ENCODE results near the gene PPP6R3.

The PPP6R3 gene

DNA sequence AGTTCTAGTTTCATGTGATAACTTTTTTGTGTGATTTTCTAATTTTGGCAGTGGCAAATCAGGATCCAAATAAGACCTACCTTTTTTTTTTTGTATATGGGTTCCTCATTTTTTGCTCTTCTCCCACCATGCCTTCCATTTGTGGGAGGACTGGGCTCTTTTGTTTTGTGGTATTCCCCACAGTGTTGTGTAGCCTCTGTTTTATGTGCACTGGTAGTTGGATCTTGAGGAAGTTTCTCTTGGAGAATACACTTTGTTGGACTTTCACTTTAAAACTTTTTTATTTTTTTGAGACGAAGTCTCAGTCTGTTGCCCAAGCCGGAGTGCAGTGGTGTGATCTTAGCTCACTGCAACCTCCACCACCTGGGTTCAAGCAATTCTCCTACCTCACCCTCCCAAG is 39.7 kb downstream of the PPP6R3 start:
- Histone ChIP-seq H3K27me3 (ENCODE audit: insufficient read depth, low read length, poor library complexity) (no peaks in the 10 kb centered on the region), H3K79me2 (ENCODE audit: insufficient read depth, low read length) (peaks cover 98% of the 10 kb centered on the region), H4K20me1 (ENCODE audit: insufficient read depth, low read length) (peaks cover 94% of the 10 kb centered on the region), H3K9ac (ENCODE audit: low read depth, low read length) (no peak overlapping the region), H3K4me2 (ENCODE audit: insufficient read depth, low read length) (no peak overlapping the region), H3K4me1 (ENCODE audit: insufficient read depth, low read length) (no peaks in the 10 kb centered on the region), H3K27ac (ENCODE audit: low read length) (no peak overlapping the region), H2AFZ (ENCODE audit: low read depth, low read length) (no peak overlapping the region), H3K4me3 (ENCODE audit: low read depth in 1 of 2, low read length in 2 of 2) (no peak overlapping the region), H3K9me3 (ENCODE audit: insufficient read depth, low read length, severe bottlenecking) (no peaks in the 10 kb centered on the region), H3K36me3 (ENCODE audit: insufficient read depth, low read length) (peaks cover 9% of the 10 kb centered on the region; the same call in 1 of the 2 replicates)
- ATAC-seq (ENCODE audit: insufficient read depth, low read depth) (no peak), DNase-seq (no peak)
- TF ChIP-seq, protein P1, sequence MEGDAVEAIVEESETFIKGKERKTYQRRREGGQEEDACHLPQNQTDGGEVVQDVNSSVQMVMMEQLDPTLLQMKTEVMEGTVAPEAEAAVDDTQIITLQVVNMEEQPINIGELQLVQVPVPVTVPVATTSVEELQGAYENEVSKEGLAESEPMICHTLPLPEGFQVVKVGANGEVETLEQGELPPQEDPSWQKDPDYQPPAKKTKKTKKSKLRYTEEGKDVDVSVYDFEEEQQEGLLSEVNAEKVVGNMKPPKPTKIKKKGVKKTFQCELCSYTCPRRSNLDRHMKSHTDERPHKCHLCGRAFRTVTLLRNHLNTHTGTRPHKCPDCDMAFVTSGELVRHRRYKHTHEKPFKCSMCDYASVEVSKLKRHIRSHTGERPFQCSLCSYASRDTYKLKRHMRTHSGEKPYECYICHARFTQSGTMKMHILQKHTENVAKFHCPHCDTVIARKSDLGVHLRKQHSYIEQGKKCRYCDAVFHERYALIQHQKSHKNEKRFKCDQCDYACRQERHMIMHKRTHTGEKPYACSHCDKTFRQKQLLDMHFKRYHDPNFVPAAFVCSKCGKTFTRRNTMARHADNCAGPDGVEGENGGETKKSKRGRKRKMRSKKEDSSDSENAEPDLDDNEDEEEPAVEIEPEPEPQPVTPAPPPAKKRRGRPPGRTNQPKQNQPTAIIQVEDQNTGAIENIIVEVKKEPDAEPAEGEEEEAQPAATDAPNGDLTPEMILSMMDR (IDR thresholded peaks at IDR 0.05; ENCODE audit: borderline replicate concordance, extremely low read depth, low read length, poor library complexity, severe bottlenecking), result no peak
- TF ChIP-seq EZH2 (IDR thresholded peaks at IDR 0.05; ENCODE audit: borderline replicate concordance, low read depth, low read length, severe bottlenecking), result no peak

DNA sequence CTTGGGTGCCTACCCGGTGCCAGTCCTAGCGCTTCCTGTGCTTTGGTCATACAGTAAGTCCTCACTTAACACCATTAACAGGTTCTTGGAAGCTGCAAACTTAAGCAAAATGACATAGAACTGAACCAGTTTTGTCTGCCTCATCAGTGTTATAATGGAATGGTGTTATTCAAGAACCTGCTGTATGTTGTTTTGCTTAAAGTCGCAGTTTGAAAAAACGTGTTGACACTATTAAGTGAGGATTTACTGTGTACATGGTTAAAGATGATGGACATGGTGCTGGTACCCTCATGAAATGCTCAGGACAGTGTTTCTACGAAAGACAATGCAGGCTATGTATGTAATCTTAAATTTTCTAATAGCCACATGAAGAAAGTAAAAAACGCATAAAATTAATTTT is 41.3 kb downstream of the PPP6R3 start:
- H4K20me1 ChIP-seq (ENCODE audit: insufficient read depth, low read length), result peaks cover 89% of the 10 kb centered on the region
- no peak for TF ChIP-seq EZH2 (IDR thresholded peaks at IDR 0.05; ENCODE audit: borderline replicate concordance, low read depth, low read length, severe bottlenecking)
- TF ChIP-seq, protein P1 (IDR thresholded peaks at IDR 0.05; ENCODE audit: borderline replicate concordance, extremely low read depth, low read length, poor library complexity, severe bottlenecking), result no peak
- no peak overlapping the region for H3K4me3 ChIP-seq (ENCODE audit: low read depth in 1 of 2, low read length in 2 of 2)
- H3K4me2 ChIP-seq (ENCODE audit: insufficient read depth, low read length), result no peak overlapping the region
- DNase-seq, result no peak
- H3K27ac ChIP-seq (ENCODE audit: low read length), result no peak overlapping the region
- H3K79me2 ChIP-seq (ENCODE audit: insufficient read depth, low read length), result peaks cover 98% of the 10 kb centered on the region
- no peaks in the 10 kb centered on the region for H3K9me3 ChIP-seq (ENCODE audit: insufficient read depth, low read length, severe bottlenecking)
- H3K36me3 ChIP-seq (ENCODE audit: insufficient read depth, low read length), result peaks cover 17% of the 10 kb centered on the region
- H3K4me1 ChIP-seq (ENCODE audit: insufficient read depth, low read length), result no peaks in the 10 kb centered on the region
- H3K9ac ChIP-seq (ENCODE audit: low read depth, low read length), result no peak overlapping the region
- H2AFZ ChIP-seq (ENCODE audit: low read depth, low read length), result no peak overlapping the region
- no peak for ATAC-seq (ENCODE audit: insufficient read depth, low read depth)
- H3K27me3 ChIP-seq (ENCODE audit: insufficient read depth, low read length, poor library complexity), result no peaks in the 10 kb centered on the region

DNA sequence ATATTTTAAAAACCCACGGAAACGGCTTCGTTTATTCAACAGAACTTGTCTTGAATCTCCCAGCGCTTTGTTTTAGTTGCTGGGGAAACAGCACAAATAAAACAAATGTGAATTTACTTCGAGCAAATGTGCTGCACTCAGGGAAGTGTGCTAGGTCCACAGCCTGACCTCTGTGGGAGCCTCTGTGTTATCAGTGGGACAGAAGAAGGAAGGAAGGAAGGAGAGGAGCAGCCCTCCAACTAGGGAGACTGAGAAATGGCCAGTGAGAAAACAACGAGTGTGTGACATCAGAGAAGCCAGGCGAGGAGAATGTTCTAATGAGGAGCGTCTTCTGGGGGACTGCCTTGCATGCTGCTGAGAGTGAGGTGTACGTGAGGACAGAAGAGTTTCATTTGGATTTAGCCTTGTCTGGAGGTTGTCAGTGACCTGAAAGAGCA is 42.7 kb downstream of the PPP6R3 start:
- TF ChIP-seq EZH2 (IDR thresholded peaks at IDR 0.05; ENCODE audit: borderline replicate concordance, low read depth, low read length, severe bottlenecking), result no peak
- TF ChIP-seq, protein P1 (IDR thresholded peaks at IDR 0.05; ENCODE audit: borderline replicate concordance, extremely low read depth, low read length, poor library complexity, severe bottlenecking), result no peak
- H3K4me1 ChIP-seq (ENCODE audit: insufficient read depth, low read length), result no peaks in the 10 kb centered on the region
- H3K36me3 ChIP-seq (ENCODE audit: insufficient read depth, low read length), result peaks cover 19% of the 10 kb centered on the region
- H3K9me3 ChIP-seq (ENCODE audit: insufficient read depth, low read length, severe bottlenecking), result no peaks in the 10 kb centered on the region
- H2AFZ ChIP-seq (ENCODE audit: low read depth, low read length), result no peak overlapping the region
- peaks cover 100% of the 10 kb centered on the region for H3K79me2 ChIP-seq (ENCODE audit: insufficient read depth, low read length)
- DNase-seq (no peak), ATAC-seq (ENCODE audit: insufficient read depth, low read depth) (no peak)
- peaks cover 89% of the 10 kb centered on the region for H4K20me1 ChIP-seq (ENCODE audit: insufficient read depth, low read length)
- no peaks in the 10 kb centered on the region for H3K27me3 ChIP-seq (ENCODE audit: insufficient read depth, low read length, poor library complexity)
- no peak overlapping the region for H3K4me2 ChIP-seq (ENCODE audit: insufficient read depth, low read length)
- no peak overlapping the region for H3K27ac ChIP-seq (ENCODE audit: low read length)
- no peak overlapping the region for H3K9ac ChIP-seq (ENCODE audit: low read depth, low read length)
- H3K4me3 ChIP-seq (ENCODE audit: low read depth in 1 of 2, low read length in 2 of 2), result no peak overlapping the region

DNA sequence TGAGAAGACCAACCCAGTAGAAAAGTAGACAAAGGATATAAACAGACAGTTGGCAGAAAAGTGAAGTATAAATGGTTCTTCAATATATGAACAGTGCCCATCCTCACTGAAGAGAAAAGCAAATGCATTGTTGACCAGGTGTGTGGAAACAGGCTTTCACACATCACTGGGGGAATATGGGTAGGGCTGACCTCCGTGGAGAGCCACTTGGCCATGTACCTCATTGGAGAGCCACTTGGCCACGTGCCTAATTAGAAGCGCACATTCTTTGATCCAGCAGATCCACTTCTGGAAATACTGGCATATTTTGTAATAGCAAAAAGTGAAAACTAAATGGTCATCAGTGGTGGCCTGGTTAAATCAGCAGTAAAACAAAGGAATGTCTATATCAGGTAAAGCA is 43.2 kb downstream of the PPP6R3 start:
- Histone ChIP-seq H3K27me3 (ENCODE audit: insufficient read depth, low read length, poor library complexity) (no peaks in the 10 kb centered on the region), H4K20me1 (ENCODE audit: insufficient read depth, low read length) (peaks cover 89% of the 10 kb centered on the region), H3K4me2 (ENCODE audit: insufficient read depth, low read length) (no peak overlapping the region), H3K4me1 (ENCODE audit: insufficient read depth, low read length) (no peaks in the 10 kb centered on the region), H3K27ac (ENCODE audit: low read length) (no peak overlapping the region), H3K4me3 (ENCODE audit: low read depth in 1 of 2, low read length in 2 of 2) (no peak overlapping the region), H3K79me2 (ENCODE audit: insufficient read depth, low read length) (peaks cover 100% of the 10 kb centered on the region), H3K9me3 (ENCODE audit: insufficient read depth, low read length, severe bottlenecking) (no peaks in the 10 kb centered on the region), H3K9ac (ENCODE audit: low read depth, low read length) (no peak overlapping the region), H2AFZ (ENCODE audit: low read depth, low read length) (no peak overlapping the region), H3K36me3 (ENCODE audit: insufficient read depth, low read length) (peaks cover 19% of the 10 kb centered on the region)
- DNase-seq (no peak), ATAC-seq (ENCODE audit: insufficient read depth, low read depth) (no peak)
- TF ChIP-seq EZH2 (IDR thresholded peaks at IDR 0.05; ENCODE audit: borderline replicate concordance, low read depth, low read length, severe bottlenecking), result no peak
- TF ChIP-seq, protein P1 (IDR thresholded peaks at IDR 0.05; ENCODE audit: borderline replicate concordance, extremely low read depth, low read length, poor library complexity, severe bottlenecking), result no peak
